HG02623 (cell line): ENCODE results near the gene C10orf71.

ENCODE experiments used
- ATAC-seq: cut with Tn5 transposase; IDR thresholded peaks from one replicate; pipeline ENCODE4 v1.9.1; 2021; ENCODE audit warnings: moderate library complexity; ENCODE audit not compliant: unreplicated experiment

C10orf71 gene

DNA sequence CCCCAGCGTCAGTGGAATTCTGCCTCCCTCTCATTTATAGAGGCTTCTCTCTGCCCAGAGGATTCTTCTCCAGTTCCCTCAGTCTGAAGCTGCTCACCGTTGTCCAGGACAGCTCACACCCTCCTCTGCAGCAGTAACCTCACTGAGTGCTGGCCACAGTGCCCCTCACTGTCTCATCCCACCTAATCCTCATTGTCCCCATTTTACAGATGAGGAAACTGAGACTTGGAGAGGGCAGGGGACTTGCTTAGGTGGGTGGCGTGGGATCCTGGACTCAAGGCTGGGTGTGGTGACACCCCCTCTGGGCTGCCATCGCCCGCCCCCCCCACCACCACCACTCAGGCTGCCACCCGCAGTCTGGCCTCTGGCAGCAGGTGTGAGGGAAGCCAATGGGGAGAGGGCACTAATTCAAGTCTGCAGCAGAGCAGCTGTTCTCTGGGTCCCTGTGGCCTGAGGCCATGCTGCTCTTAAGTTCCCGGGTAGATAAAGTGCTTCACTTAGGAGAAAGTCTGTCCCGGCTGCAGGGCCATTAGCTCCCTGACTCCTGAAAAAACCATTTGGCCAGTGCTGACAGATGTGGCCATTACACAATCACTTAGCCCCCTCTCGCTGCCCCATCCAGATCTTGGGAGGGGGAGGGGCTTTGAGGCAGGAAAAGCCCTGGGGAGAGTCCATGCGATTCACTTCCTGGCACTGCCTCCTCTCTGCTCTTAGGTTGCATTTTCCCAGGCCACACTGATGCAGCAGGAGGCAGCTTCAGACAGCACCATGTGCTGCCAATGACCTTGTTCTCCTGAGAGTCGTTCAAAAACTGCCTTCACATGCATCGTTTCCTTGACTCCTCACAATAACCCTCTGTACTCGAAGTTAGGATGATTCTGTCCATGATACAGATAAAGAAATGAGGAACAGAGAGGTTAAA lies 60.6 kb downstream of the C10orf71 start:
- ATAC-seq = no peak

DNA sequence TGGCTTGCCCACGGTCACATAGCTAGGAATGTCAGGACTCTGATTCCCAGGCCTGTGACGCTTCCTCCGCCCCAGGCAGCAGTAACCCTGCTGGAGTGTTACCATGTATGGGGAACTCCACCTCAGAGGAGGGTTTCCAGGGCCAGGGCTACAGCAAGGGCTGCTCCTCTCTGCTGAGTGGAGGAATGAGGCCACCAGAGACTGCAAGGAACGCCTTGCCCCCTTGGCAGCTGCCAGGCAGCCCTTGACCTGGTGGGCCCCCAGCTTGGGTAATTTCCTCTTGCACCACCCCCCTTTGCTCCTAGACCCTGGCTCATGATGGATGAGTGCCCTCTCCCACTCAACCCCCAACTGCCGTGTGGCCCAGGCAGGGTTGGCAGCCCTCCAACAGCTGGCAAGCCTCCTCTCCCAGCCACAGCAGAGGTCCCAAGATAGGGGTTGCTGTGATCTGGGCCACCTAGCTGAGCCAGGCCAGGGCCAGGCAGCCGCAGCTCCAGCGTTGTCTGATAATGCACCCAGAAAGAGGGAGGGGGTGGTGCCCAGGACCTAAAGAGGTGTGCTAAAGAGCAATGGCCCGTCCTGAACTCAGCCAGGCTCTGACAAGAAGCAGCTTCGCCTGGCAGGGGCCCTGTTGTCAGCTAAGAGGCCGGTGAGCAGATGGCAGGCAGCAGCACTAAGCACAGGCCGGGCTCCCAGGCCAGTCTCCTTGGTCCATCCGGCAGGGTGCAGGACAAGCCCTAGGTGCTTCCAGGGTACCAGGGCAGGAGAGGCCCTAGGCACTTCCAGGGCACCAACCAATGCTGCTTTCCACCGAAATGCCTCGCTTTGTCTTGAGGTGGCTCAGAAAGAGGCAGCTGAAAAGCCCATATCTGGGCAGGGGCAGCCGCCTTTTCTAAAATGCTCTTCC lies 61.6 kb downstream of the C10orf71 start:
- no peak for ATAC-seq

DNA sequence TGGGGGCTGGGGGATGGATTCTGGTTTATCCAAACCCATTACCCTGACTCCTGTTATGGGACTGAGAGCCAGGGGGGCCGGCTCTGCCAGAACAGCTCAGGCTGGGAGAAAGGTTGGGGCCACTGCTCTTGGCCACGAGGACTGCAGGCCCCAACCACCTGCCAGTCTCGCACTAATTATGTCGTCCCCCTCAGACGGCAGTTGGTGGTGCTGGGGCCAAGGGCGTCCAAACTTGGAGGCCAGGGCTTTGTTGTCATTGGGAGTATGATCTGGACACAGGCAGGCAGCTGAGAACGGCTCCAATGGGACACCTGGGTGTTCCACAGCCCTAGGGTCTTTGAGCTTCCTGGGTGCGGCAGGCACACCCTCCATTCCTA lies 62.2 kb downstream of the C10orf71 start:
- no peak for ATAC-seq

DNA sequence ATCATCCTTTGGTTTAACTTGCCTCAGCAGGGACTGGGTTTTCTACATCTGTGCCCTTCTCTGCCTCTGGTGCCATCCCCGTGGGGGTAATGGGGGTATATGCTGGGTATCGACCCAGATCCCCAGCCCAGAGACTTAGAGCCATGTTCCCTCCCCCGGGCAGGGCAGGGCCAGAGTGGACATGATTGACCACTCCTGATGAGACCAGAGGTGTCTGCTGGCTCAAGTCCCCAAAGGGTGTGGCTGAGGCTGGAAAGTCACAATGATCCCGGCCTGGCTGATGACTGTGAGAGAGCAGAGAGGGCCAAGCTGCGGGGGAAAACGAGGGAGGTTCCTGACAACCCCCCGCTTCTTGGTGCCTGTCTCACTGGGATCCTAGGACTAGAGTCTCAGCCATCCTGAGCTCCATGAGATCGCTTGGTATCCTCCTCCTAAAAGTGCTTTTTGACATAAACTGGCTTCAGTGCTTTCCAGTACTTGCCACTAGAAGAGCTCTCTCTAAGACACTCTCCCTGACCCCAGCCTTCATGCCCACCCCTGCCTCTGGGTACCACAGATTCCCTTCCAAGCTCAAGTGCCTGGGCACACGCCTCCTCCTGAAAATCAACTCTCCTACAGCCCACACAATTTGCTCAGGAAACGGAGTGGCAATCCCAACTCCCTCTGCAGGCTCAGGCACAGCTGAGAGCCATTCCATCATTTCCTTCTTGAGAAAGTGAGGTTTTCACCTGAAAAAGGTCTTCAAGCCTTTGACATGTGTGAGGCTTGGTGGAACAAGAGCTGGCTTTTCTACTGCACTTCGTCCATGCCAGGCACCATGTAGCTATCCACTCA lies 63.0 kb downstream of the C10orf71 start:
- no peak for ATAC-seq

DNA sequence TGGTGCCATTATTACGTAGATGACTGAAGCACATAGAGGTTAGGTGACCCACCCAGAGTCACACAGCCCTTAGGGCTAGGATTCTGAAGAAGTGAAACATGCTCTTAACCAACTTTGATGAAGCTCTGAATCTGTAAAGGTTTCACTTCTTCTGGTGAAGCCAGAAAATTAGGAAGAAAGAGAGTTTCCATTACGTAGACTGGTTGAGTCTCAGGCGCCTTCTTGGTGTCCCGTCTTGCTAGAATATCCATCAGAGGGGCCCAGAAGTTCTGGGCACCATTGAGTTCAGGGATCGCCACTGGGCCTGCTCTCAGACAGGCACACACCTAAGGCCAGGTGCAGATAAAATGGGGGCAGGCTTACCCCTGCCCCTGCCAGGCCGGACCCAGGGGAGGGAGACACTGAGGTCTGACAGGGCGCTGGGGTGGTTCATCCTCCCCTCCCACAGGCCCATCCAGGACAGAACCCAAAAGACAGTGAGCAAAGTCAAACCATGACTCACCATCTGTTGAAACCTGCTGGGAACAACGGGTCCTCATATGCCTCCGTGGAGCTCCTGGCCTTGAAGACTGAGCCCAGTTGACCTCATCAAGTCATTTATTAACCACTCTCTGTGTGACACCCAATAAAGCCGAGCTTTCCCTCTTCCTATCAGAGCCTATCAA lies 63.8 kb downstream of the C10orf71 start:
- peak; percentile 87 for ATAC-seq

DNA sequence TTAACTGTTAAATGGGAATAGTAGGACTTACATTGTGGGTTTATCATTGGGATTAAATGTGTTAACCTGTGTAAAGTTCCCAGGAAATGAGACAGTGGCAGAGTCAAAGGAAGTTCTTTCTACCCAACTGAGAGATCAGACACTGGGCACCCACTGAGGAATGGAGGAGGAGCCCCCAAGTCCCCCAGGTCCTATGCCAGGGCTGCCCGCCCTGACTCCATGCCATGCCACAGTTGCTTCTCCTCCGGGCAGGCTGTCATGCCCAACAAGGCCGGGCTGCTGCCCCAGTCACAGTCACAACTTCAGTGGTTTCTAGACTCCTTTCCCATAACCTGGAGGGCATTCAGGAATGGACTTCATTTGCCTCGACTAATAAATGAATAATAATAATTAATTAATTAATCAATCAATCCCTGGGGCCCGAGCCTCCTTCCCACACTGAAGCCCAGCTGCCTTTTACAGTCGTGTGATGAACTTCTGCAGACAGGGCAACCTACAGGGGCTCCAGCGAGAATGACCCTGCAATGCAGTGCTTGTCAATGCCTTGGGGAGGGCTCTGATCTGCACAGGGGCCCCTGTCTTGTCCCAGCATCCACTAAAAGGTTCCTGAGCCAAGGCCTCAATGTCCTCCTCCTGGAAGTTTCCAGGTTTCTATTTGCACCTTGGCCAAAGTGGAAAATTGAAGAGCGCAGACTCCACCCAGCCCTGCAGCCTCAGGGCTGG lies 64.5 kb downstream of the C10orf71 start:
- no peak for ATAC-seq

DNA sequence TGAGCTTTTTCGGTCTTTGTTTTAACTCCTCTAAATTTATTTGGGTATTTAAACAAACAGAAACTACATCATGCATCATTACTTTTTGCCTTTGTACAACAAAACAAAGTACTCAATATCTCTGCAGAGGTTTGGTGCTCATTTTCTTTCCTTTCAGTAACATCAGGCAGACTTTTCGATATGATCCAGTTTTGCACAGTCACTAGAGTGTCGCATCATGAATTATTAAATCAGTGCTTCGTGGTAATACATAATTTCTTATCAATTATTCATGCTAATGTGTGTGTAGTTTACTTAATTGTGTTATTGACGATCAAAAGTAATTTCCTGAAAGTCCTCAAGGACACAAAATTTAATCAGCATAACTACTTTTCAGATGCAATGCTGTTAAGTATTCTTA lies 65.1 kb downstream of the C10orf71 start:
- no peak for ATAC-seq

DNA sequence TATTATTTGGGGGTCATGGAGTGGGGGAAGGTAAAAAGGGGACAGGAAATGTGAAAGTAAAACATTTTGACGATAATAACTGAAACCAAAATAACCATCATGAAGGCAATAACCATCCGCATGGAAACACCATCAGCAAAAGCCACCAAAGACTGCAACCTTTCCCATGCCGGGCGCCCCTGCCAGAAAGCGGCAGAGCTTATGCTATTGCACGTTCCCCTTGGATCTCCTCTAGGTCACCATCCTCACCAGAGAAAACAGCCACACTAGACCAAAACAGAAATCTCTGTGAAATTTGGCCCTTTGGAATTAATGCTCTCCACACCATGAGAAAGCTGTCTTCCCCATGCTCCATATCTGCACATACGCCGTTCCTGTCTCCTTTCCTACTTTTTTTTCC lies 65.8 kb downstream of the C10orf71 start:
- ATAC-seq = no peak

DNA sequence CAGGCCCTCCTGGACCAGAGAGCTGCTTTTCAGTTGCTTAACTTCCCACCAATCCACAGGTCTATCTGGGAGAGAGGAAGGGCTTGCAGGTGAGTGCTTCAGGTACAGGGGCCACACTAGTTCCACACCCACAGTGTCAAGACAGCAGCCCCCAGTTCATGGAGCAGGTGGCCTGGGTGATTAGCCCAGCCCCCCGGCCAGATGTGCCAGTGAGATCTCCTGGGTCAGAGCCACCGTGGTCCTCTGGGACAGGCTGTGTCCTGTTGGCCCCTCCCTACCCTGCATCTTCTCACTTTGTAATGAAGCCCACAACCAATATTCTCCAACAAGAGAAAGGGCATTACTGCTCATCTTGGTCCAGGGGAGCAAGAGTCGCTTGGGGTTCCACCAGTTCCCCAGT lies 66.3 kb downstream of the C10orf71 start:
- ATAC-seq = no peak

DNA sequence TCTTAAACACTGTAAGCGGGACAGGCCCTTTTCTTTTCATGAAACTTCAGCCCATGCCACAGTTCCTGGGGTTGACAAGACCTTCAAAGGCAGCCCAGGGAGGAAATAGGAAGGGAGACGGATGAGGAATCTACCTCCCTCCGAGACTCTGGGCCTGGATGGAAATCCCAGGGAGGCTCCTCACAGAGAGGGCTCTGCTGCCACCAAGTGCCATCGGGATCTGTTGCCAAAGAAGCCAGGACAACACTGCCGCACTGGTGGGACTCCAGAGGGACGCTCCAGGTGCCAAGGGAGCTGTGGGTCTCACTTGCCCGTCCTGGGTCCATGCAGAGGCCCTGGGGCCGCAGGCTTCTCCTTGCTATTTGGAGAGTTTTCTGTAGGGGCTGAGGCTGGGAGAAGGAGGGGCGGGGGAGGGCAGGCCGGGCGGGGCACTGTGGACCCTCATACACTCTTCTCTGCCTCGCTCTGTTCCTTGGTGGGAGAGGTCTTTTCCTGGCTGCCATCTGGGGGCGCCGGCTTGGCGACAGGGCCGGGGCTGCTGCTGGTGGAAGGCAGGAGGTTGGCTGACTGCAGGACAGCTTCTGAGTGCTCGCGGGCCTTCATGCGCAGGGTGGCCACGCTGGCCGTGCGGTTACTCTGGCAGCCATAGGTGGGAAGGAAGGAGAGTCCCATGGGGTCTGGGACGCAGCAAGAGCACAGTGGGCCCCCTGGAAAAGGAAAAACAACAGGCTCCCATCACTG lies 66.9 kb downstream of the C10orf71 start:
- ATAC-seq = no peak

DNA sequence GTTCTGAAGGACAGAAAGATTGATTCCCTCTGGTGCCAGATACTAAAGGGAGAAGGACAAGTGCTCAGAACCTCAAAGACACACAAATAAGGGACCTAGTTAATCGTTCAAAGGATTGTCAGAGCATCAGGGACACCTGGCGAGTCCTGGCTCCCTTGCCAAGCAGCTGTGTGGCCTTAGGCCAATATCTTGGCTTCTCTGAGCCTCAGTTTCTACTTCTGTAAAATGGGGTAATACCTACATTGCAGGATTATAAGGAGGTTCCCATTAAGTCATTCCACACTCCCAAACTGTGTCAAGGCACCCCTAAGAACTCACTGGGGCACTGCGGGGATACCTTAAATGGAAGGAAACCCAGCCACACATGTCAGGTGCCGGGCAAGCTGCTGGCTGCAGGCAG lies 67.5 kb downstream of the C10orf71 start:
- ATAC-seq = no peak

DNA sequence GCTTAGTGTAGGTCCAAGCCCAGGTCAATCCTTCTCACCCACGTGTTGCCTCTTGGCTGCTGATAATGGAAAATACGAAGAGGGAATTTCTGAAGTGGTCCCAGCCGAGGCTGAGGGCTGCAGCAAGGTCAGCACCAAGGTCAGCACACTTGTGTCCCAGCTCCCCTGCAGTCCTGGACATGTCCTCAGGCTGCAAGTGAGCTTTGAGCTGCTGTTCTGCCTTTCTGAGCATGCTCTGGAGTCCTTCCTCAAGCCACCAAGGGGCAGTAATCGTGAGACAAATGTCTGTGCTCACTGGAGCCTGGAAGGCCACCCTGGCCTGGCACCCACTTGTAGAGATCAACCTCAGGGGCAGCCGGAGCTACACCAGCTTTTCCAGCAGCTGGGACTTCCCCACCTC lies 68.6 kb downstream of the C10orf71 start:
- ATAC-seq = no peak

DNA sequence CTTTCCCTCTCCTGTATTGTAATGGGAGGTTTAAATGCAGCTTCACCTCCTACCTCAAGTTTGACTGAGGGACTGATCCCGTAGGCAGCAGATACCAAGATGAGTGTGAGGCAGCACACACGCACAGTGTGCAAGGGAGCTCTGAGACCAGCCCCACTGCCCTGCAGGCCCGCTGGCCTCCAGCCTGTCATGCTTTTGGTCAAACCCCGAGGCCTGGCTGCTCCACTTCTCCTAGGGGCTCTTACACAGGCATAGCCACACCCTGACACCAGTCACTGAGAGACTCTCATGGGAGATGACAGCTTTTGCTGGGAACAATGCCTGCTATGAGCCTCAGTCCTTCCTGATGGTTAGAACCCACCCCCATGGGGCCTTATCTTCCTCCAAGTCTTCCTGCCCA lies 69.3 kb downstream of the C10orf71 start:
- no peak for ATAC-seq

DNA sequence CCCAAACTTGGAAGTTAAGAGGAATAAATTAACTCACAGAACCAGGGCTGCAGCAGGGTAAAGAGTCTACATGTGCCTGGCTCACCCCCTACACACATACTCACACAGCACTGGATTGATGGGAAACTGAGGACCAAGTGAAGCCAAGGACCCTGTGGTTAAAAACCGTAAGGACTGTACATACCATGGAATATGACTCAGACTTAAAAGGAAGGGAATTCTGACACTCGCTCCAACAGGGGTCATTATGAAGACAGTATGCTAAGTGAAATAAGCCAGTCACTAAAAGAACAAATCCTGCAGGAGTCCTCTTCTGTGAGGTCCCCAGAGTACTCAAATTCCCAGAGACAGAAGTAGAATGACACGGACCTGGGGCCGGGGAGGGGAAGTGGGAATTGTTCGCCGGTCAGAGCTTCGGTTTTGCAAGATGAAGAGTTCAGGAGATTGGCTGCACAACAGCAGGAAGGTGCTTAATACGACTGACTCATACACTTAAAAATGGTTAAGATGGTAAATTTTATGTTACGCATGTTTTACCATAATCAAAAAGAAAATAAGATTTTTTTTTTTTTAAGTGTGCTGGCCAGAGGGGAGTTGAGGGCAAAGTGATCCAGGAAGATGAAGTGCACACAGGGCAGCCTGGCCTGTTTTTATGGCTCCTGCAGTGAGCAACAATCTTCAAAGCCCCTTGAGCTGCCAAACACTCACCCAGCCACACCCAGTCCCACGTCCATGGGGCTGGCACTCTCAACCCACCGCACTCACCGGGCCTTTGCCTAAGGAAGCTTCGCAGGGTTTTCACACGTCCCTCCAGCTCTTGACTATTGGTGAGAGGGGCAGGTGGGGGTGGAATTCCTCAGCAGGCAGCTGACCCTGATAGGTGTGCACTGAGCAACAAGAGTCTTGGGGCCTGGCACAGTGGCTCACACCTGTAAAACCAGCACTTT lies 70.5 kb downstream of the C10orf71 start:
- no peak for ATAC-seq

DNA sequence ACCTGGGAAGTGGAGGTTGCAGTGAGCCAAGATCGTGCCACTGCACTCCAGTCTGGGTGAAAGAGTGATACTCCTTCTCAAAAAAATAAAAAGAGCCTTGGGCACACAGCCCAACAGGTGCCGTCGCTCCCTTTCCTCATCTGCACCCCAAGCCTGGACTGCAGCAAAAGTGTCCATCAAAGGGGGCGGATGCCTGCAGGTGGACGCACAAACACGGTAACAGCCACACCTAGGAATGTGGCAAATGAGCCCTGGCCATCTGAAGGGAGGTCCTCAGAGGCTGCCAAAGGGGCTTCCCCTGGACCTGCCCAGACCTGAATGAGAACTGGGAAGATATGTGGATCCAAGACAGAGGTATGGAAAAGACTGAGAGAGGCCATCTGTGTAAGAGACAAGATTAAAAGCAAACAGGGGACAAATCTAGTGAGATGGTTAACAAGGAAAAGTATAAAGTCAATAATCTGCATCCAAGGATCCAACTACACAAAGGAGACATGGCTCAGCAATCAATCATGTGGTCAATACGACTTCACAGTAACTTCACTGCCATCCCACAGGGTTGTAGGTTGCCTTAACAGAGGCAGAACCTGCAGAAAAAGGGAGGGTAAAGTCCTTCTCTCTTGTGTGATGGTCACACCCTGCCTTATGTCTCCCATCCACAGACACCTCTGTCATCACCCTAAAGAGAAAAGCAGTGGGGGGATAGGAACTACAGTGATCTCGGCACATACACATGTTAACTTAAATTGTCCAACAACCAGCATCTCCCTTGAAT lies 71.5 kb downstream of the C10orf71 start:
- no peak for ATAC-seq

DNA sequence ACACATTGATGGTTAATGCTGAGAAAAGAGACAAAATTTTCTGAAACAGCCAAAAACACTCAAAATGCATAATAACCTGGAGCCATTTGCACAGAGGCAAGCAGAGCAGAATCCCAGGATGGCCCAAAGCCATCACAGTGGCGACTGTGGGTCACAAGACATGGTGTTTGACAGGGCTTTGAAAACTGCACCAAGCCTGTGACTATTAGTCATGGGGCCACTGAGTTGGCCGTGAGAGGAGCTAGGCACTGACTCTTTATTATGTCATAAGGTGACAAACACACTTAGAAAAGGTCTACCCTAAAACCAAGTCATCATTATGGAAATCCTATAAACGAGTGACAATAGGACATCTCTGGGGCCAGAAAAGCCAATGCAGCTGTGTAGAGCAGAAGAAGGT lies 73.0 kb downstream of the C10orf71 start:
- ATAC-seq = no peak

DNA sequence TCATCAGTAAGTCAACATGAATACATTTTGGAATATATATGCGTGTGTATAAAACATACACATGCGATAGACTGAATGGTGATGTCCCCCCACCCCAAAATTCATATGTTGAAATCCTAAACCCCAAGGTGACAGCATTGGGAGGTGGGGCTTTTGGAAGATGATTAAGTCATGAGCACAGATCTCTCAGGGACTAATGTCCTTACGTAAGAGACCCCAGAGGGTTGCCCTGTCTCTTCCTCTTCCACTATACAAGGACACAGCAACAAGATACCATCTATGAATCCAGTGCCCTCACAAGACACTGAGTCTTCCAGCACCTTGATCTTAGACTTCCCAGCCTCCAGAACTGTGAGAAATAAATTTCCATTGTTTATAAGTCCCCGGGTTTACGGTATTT lies 74.4 kb downstream of the C10orf71 start:
- no peak for ATAC-seq
